Endothelial cell of umbilical vein (primary cell): ENCODE measurements around the gene EHBP1L1. TPM values are rescaled to one million over a fixed set of nuclear protein-coding genes. Genes with fewer than 3 reads are reported as not detected.

Experiments used
- BruUV-seq: library from RNA; stranded (reverse); fragments of 400-500 nt; replicated peaks from 2 replicates; lab custom pipeline; 2021; lab: Mats Ljungman, UMichigan
- CTCF ChIA-PET: fragments of 300-600, 350-600 bp; sonication (Branson Sonifier 250); formaldehyde crosslinking; loops from one replicate; lab custom pipeline; 2021; ENCODE audit warnings: antibody characterized with exemption, inconsistent platforms; lab: Charles Lee
- POLR2A ChIA-PET: fragments of 300-600, 350-600 bp; sonication (Branson Sonifier 250); formaldehyde crosslinking; loops from one replicate; lab custom pipeline; 2021; ENCODE audit warnings: antibody characterized with exemption, inconsistent platforms; lab: Charles Lee
- DNase-seq: peaks from one replicate; pipeline ENCODE4 v3.0.0-alpha.2; 2011; ENCODE audit warnings: low read depth, low spot score
- FAIRE-seq: peaks from 2 replicates; lab custom pipeline; 2011; peaks lifted over from hg19 to GRCh38; lab: Jason Lieb, UNC
- H2AFZ ChIP-seq: 2 replicates; pipeline ENCODE4 v1.6.0; 2012; ENCODE audit warnings: low read depth, low read length, control low read depth, inconsistent platforms
- H3K27ac ChIP-seq: 2 replicates; pipeline ENCODE4 v1.5.1; 2011; ENCODE audit warnings: low read depth, mild to moderate bottlenecking, control low read depth, low read length, moderate library complexity; ENCODE audit not compliant: insufficient read depth
- H3K27me3 ChIP-seq, 2 experiments: 2 replicates each; pipeline versions ENCODE4 v1.6.0 to v1.6.1; 2011; ENCODE audit warnings: low read length in 2 of 2, mixed read lengths in 1 of 2; ENCODE audit not compliant: control insufficient read depth in 2 of 2, insufficient read depth in 2 of 2
- H3K36me3 ChIP-seq, 2 experiments: 2 replicates in 1 of 2; 3 replicates in 1 of 2; pipeline ENCODE4 v1.5.1; 2011; ENCODE audit warnings: low read length in 2 of 2, mild to moderate bottlenecking in 1 of 2, moderate library complexity in 1 of 2; ENCODE audit not compliant: control insufficient read depth in 2 of 2, insufficient read depth in 2 of 2; ENCODE audit errors: extremely low read depth in 1 of 2
- H3K4me1 ChIP-seq: 3 replicates; pipeline ENCODE4 v1.5.1; 2011; ENCODE audit warnings: mild to moderate bottlenecking, low read length; ENCODE audit not compliant: control insufficient read depth, insufficient read depth; ENCODE audit errors: extremely low read depth
- H3K4me2 ChIP-seq: 2 replicates; pipeline ENCODE4 v1.6.1; 2011; ENCODE audit warnings: low read length, control low read depth, mixed read lengths; ENCODE audit not compliant: insufficient read depth
- H3K4me3 ChIP-seq, 3 experiments: fragments of 200-600 bp in 1 of 3; sonication (generic), shearing (Covaris generic) in 1 of 3; replicated peaks in 1 of 3; 2 replicates each; pipeline ENCODE4 v1.5.1; 2011 to 2016; ENCODE audit warnings: control low read depth in 3 of 3, low read length in 3 of 3, mild to moderate bottlenecking in 2 of 3, inconsistent platforms in 1 of 3, low read depth in 1 of 3, moderate library complexity in 1 of 3; ENCODE audit not compliant: insufficient read depth in 1 of 3
- H3K79me2 ChIP-seq: 2 replicates; pipeline ENCODE4 v1.6.0; 2012; ENCODE audit warnings: low read length, inconsistent platforms; ENCODE audit not compliant: control insufficient read depth, insufficient read depth
- H3K9ac ChIP-seq: replicated peaks from 2 replicates; pipeline ENCODE3; 2011; ENCODE audit warnings: low read length, control low read depth; ENCODE audit not compliant: insufficient read depth; ENCODE audit errors: extremely low read depth
- H3K9me1 ChIP-seq: replicated peaks from 3 replicates; pipeline ENCODE4 v1.6.0; 2011; ENCODE audit warnings: mild to moderate bottlenecking, low read length; ENCODE audit not compliant: control insufficient read depth, insufficient read depth; ENCODE audit errors: extremely low read depth
- H3K9me3 ChIP-seq: replicated peaks from 2 replicates; pipeline ENCODE4 v1.5.1; 2012; ENCODE audit warnings: low read length, inconsistent platforms; ENCODE audit not compliant: control insufficient read depth, insufficient read depth
- H4K20me1 ChIP-seq: replicated peaks from 2 replicates; pipeline ENCODE3; 2011; ENCODE audit warnings: mild to moderate bottlenecking, low read length; ENCODE audit not compliant: control insufficient read depth, insufficient read depth; ENCODE audit errors: extremely low read depth
- CTCF ChIP-seq, 2 donors: IDR thresholded peaks; 1 replicate in 1 of 2; 2 replicates in 1 of 2; pipeline ENCODE4 v1.5.1; 2011; ENCODE audit warnings: low read length in 2 of 2, mild to moderate bottlenecking in 2 of 2, moderate library complexity in 2 of 2, control low read depth in 1 of 2, inconsistent platforms in 1 of 2, low read depth in 1 of 2; ENCODE audit not compliant: insufficient read depth in 1 of 2; ENCODE audit errors: extremely low read depth in 1 of 2
- EZH2 ChIP-seq: IDR thresholded peaks from 2 replicates; pipeline ENCODE4 v1.6.1; 2012; ENCODE audit warnings: borderline replicate concordance, low read depth, mild to moderate bottlenecking, moderate library complexity, low read length, inconsistent platforms; ENCODE audit not compliant: severe bottlenecking
- FOS ChIP-seq: IDR thresholded peaks from 2 replicates; pipeline ENCODE4 v1.6.1; 2011; ENCODE audit warnings: mild to moderate bottlenecking, low read length, moderate library complexity, borderline replicate concordance; ENCODE audit not compliant: insufficient read depth
- GATA2 ChIP-seq: IDR thresholded peaks from 2 replicates; pipeline ENCODE4 v1.7.0; 2011; ENCODE audit warnings: low read depth, mild to moderate bottlenecking, moderate library complexity, mixed read lengths, low read length; ENCODE audit not compliant: insufficient read length, insufficient read depth
- JUN ChIP-seq: IDR thresholded peaks from 2 replicates; pipeline ENCODE4 v1.6.1; 2011; ENCODE audit warnings: borderline replicate concordance, low read depth; ENCODE audit not compliant: insufficient read length, insufficient read depth
- MAX ChIP-seq: IDR thresholded peaks from 2 replicates; pipeline ENCODE4 v1.6.1; 2011; ENCODE audit not compliant: insufficient read depth, insufficient read length
- MYC ChIP-seq: IDR thresholded peaks from one replicate; pipeline ENCODE4 v1.6.1; 2011; ENCODE audit warnings: mild to moderate bottlenecking, low read depth, low read length
- POLR2A ChIP-seq: IDR thresholded peaks from 2 replicates; pipeline ENCODE4 v1.6.1; 2012; ENCODE audit warnings: low read depth, mild to moderate bottlenecking, control low read depth, low read length
- POLR2AphosphoS5 ChIP-seq: IDR thresholded peaks from 2 replicates; pipeline ENCODE4 v1.6.1; 2012; ENCODE audit warnings: low read depth, mild to moderate bottlenecking, control low read depth, low read length, moderate library complexity; ENCODE audit not compliant: insufficient read depth
- dilution Hi-C: fragments of 300-500 bp; cut with MboI; formaldehyde crosslinking; loops from one replicate; pipeline ENCODE4 v1.15.0; 2019; ENCODE audit warnings: low sequenced_read_pairs; ENCODE audit not compliant: extremely low pct_ligation_motif_present
- intact Hi-C: fragments of 100-400 bp; cut with micrococcal nuclease; formaldehyde crosslinking; loops from one replicate; pipeline ENCODE4 v1.10.0; 2022
- polyA plus RNA-seq, 4 experiments: library from polyadenylated mRNA; depleted of rRNA in 3 of 4; stranded (reverse) in 3 of 4; unstranded in 1 of 4; fragments of >200 nt; gene quantifications; 2 replicates each; pipeline versions ENCODE4 v1.2.1 to v1.2.3, GENCODE V29; 2011 to 2012; ENCODE audit warnings: missing spikeins in 1 of 4
- total RNA-seq: library from RNA; stranded (reverse); gene quantifications from 2 replicates; pipeline ENCODE4 v1.2.3, GENCODE V29; 2021

Gene EHBP1L1
- total and polyA plus RNA-seq, 2 donors (not counting 3 experiments of a cell fraction or from before 2014, with no cell fraction given) = 12.7 to 19.7 TPM

- no peaks in the 10 kb centered on the region for H3K79me2 ChIP-seq
- CTCF ChIA-PET = interaction anchor here (1.4 kb wide), 1 partner anchor 15 kb away, joined by 4 read pairs; no protein-coding TSS in a partner anchor
- no peak overlapping the region for H3K27ac ChIP-seq
- intact Hi-C loops = loop anchor here (2.0 kb wide), 2 partner anchors 15 to 25 kb away; partner anchors contain the start of gene ZNRD2
- peaks cover 0 to 30% of the 10 kb centered on the region in 2 experiments for H3K36me3 ChIP-seq
- no peak overlapping the region for H3K4me3 ChIP-seq
- no peak overlapping the region for H3K9ac ChIP-seq
- H3K4me1 ChIP-seq = peaks cover 6% of the 10 kb centered on the region
- H3K4me2 ChIP-seq = no peak overlapping the region
- no peaks in the 10 kb centered on the region for H3K27me3 ChIP-seq
- POLR2A ChIA-PET = no interaction called here
- TF ChIP-seq GATA2 = no peak
- no peak for TF ChIP-seq JUN
- TF ChIP-seq MAX = no peak
- no peak for TF ChIP-seq MYC
- no peak for TF ChIP-seq POLR2A
- TF ChIP-seq FOS = no peak
- TF ChIP-seq CTCF (IDR thresholded peaks at IDR 0.05; ENCODE audit: extremely low read depth in 1 of 2, insufficient read depth in 1 of 2, low read depth in 1 of 2, low read length in 2 of 2) = no peak
- TF ChIP-seq EZH2 = no peak
- no peak for TF ChIP-seq POLR2AphosphoS5
- DNase-seq = no peak
- H3K9me1 ChIP-seq = no peaks in the 10 kb centered on the region
- H4K20me1 ChIP-seq = no peaks in the 10 kb centered on the region
- no peak for FAIRE-seq
- no peak overlapping the region for H2AFZ ChIP-seq
- H3K9me3 ChIP-seq = no peaks in the 10 kb centered on the region
- BruUV-seq = no TSS peak
- dilution Hi-C loops = no loop called here
These were observed 30.0 kb upstream of the EHBP1L1 start for GRCh38 chr11:65545853-65546216.
